ENCODE results near the gene KCTD15.

GRCh38 chr19:33798681-33799111, 2.0 kb downstream of the KCTD15 start:
- TF ChIP-seq CTCF (IDR thresholded peaks at IDR 0.05), result no peak
- no peak for TF ChIP-seq POLR2A (IDR thresholded peaks at IDR 0.05)
- TF ChIP-seq EP300 (IDR thresholded peaks at IDR 0.05), result no peak

Measured in tibial nerve (tissue), 4 donors.